ENCODE measurements around the gene COL28A1.
"Not testable (repeated sequence)": the region's sequence is repeated elsewhere in the genome, so short reads cannot be mapped to it uniquely, and the experiment has no call there.

Gene COL28A1

DNA sequence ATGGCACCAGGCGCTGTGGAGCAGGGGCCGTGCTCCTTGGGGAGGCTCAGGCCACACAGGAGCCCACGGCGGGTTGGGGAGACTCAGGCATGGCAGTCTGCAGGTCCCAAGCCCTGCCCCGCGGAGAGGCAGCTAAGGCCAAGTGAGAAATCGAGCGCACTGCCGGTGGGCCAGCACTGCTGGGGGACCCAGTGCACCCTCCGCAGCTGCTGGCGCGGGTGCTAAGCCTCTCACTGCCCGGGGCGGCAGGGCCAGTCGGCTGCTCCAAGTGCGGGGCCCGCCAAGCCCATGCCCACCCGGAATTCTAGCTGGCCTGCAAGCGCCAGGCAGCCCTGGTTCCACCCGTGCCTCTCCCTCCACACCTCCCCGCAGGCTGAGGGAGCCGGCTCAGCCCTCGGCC, 57.1 kb downstream of the COL28A1 start:
- Mint-ChIP-seq H3K27me3 (no peaks in the 10 kb centered on the region), H3K36me3 (no peaks in the 10 kb centered on the region), H3K4me1 (no peaks in the 10 kb centered on the region), H3K9me3 (peaks cover 3% of the 10 kb centered on the region), H3K4me3 (no peak overlapping the region), H3K27ac (no peak overlapping the region)
- ATAC-seq: no peak

DNA sequence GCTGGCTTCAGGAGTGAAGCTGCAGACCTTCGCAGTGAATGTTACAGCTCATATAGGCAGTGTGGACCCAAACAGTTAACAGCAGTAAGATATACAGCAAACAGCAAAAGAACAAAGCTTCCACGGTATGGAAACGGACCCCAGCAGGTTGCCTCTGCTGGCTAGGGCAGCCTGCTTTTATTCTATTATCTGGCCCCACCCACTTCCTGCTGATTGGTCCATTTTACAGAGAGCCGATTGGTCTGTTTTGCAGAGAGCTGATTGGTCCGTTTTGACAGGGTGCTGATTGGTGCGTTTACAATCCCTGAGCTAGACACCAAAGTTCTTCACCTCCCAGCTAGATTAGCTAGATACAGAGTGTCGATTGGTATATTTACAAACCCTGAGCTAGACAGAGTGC, 58.0 kb downstream of the COL28A1 start:
- ATAC-seq, H3K27me3 Mint-ChIP-seq, H3K9me3 Mint-ChIP-seq, H3K4me1 Mint-ChIP-seq, H3K27ac Mint-ChIP-seq, H3K36me3 Mint-ChIP-seq, H3K4me3 Mint-ChIP-seq: not testable (repeated sequence)

DNA sequence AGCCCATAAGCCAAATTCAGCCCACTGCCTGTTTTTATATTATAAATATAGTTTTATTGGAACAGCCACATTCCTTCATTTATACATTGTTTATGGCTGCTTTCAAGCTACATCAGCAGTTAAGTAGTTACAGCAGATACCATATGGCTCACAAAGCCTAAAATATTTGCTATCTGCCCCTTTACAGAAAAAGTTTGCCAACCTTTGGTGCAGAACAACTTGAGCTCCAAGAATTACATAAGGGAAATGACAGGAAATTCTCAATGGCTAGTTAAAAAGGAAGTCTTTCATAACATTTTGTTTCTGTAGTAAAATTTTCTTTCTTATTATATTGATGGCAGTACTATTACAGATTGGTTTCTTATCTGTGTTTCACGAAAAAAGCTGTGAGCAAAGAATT, 59.3 kb downstream of the COL28A1 start:
- Mint-ChIP-seq H3K36me3 (no peaks in the 10 kb centered on the region), H3K4me3 (no peak overlapping the region), H3K4me1 (no peaks in the 10 kb centered on the region), H3K9me3 (peaks cover 3% of the 10 kb centered on the region), H3K27me3 (no peaks in the 10 kb centered on the region), H3K27ac (no peak overlapping the region)
- ATAC-seq: no peak

- Mint-ChIP-seq H3K27me3 (no peaks in the 10 kb centered on the region), H3K27ac (no peak overlapping the region), H3K4me1 (no peaks in the 10 kb centered on the region), H3K4me3 (no peak overlapping the region), H3K36me3 (no peaks in the 10 kb centered on the region), H3K9me3 (peaks cover 3% of the 10 kb centered on the region)
- no peak for ATAC-seq
Observed at GRCh38 chr7:7475601-7476000, 60.1 kb downstream of the COL28A1 start.

GRCh38 chr7:7474436-7474835, 61.2 kb downstream of the COL28A1 start:
- no peak for ATAC-seq
- Mint-ChIP-seq H3K27me3 (no peaks in the 10 kb centered on the region), H3K4me3 (no peak overlapping the region), H3K36me3 (no peaks in the 10 kb centered on the region), H3K27ac (no peak overlapping the region), H3K4me1 (no peaks in the 10 kb centered on the region), H3K9me3 (peaks cover 3% of the 10 kb centered on the region)

DNA sequence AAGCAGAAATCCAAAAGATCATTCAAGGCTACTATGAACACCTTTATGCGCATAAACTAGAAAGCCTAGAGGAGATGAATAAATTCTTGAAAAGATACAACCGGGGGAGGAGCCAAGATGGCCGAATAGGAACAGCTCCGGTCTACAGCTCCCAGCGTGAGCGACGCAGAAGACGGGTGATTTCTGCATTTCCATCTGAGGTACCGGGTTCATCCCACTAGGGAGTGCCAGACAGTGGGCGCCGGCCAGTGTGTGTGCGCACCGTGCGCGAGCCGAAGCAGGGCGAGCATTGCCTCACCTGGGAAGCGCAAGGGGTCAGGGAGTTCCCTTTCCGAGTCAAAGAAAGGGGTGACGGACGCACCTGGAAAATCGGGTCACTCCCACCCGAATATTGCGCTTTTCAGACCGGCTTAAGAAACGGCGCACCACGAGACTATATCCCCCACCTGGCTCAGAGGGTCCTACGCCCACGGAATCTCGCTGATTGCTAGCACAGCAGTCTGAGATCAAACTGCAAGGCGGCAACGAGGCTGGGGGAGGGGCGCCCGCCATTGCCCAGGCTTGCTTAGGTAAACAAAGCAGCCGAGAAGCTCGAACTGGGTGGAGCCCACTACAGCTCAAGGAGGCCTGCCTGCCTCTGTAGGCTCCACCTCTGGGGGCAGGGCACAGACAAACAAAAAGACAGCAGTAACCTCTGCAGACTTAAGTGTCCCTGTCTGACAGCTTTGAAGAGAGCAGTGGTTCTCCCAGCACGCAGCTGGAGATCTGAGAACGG, 70.5 kb downstream of the COL28A1 start:
- not testable (repeated sequence) for ATAC-seq, H3K9me3 Mint-ChIP-seq, H3K27ac Mint-ChIP-seq, H3K4me1 Mint-ChIP-seq, H3K36me3 Mint-ChIP-seq, H3K4me3 Mint-ChIP-seq, H3K27me3 Mint-ChIP-seq

- no peak overlapping the region for H3K4me3 Mint-ChIP-seq
- H3K9me3 Mint-ChIP-seq: peaks cover 3% of the 10 kb centered on the region
- ATAC-seq: no peak
- H3K27me3 Mint-ChIP-seq: no peaks in the 10 kb centered on the region
- H3K36me3 Mint-ChIP-seq: peaks cover 6% of the 10 kb centered on the region
- no peak overlapping the region for H3K27ac Mint-ChIP-seq
- H3K4me1 Mint-ChIP-seq: no peaks in the 10 kb centered on the region
Observed at GRCh38 chr7:7454000-7454399, 81.7 kb downstream of the COL28A1 start.

GRCh38 chr7:7452652-7453051, 83.0 kb downstream of the COL28A1 start:
- peaks cover 9% of the 10 kb centered on the region for H3K9me3 Mint-ChIP-seq
- H3K4me1 Mint-ChIP-seq: no peaks in the 10 kb centered on the region
- H3K36me3 Mint-ChIP-seq: peaks cover 6% of the 10 kb centered on the region
- no peak overlapping the region for H3K27ac Mint-ChIP-seq
- ATAC-seq: no peak
- no peak overlapping the region for H3K4me3 Mint-ChIP-seq
- no peaks in the 10 kb centered on the region for H3K27me3 Mint-ChIP-seq

DNA sequence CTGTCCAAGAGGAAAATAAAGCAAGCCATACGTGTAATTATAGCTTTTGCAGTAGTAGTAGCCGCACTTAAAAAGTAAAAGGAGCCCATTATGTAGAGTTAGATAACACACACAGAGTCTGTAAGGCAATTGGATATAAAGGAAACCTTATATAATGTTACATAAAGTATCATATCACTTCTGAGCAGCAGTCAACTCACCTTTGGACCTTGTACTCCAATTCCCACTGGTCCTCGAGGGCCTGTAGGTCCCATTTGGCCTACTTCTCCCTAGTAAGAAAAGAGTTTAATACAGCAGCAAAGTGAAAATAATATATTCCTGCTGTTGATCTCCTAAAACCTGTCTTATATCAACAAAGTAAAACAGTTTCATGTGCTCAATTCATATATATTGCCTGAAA, 83.6 kb downstream of the COL28A1 start:
- Mint-ChIP-seq H3K36me3 (peaks cover 6% of the 10 kb centered on the region), H3K4me1 (no peaks in the 10 kb centered on the region), H3K9me3 (peaks cover 9% of the 10 kb centered on the region), H3K4me3 (no peak overlapping the region), H3K27me3 (no peaks in the 10 kb centered on the region), H3K27ac (no peak overlapping the region)
- no peak for ATAC-seq

DNA sequence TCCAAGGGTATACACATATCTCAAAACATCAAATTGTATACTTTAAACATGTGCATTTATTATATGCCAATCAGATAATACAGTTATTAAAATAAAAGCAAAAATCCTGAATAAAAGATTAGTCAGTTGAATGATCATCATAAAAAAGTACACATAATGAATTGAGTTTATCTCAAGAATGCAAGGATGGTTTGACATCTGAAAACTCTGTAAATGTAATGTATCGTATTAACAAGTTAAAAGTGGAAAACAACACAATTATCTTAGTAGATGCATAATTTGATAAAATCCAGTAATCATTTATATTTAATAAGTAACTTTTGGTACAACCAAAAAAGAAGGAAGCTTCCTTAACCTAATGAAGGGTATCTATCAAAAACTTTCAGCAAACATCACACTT, 86.6 kb downstream of the COL28A1 start:
- Mint-ChIP-seq H3K9me3 (peaks cover 20% of the 10 kb centered on the region), H3K36me3 (peaks cover 6% of the 10 kb centered on the region), H3K27ac (no peak overlapping the region), H3K27me3 (no peaks in the 10 kb centered on the region), H3K4me3 (no peak overlapping the region), H3K4me1 (no peaks in the 10 kb centered on the region)
- no peak for ATAC-seq

DNA sequence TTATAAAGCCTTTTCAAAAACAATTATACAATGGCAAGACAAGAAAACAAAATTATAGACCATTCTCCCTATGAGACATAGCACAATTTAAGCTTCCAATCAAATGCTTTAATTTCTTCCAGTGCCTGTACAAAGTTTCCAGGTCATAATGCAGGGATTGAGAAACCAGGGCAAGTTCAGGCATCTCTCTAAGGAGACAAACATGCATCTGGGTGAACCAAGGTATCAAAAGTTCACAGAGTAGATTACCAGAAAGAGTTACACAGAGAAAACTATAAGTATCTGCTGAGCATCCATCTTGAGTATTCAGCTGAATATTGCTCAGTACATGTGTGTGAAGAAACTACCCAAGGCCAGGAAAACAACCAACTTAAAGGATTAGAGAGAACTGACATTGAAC, 89.1 kb downstream of the COL28A1 start:
- Mint-ChIP-seq H3K27ac (no peak overlapping the region), H3K36me3 (peaks cover 6% of the 10 kb centered on the region), H3K27me3 (no peaks in the 10 kb centered on the region), H3K4me1 (no peaks in the 10 kb centered on the region), H3K9me3 (peaks cover 20% of the 10 kb centered on the region), H3K4me3 (no peak overlapping the region)
- no peak for ATAC-seq

- peaks cover 17% of the 10 kb centered on the region for H3K9me3 Mint-ChIP-seq
- no peak overlapping the region for H3K27ac Mint-ChIP-seq
- ATAC-seq: no peak
- H3K36me3 Mint-ChIP-seq: no peaks in the 10 kb centered on the region
- H3K27me3 Mint-ChIP-seq: no peaks in the 10 kb centered on the region
- H3K4me1 Mint-ChIP-seq: no peaks in the 10 kb centered on the region
- H3K4me3 Mint-ChIP-seq: no peak overlapping the region
Observed at GRCh38 chr7:7443806-7444350, 91.8 kb downstream of the COL28A1 start.

DNA sequence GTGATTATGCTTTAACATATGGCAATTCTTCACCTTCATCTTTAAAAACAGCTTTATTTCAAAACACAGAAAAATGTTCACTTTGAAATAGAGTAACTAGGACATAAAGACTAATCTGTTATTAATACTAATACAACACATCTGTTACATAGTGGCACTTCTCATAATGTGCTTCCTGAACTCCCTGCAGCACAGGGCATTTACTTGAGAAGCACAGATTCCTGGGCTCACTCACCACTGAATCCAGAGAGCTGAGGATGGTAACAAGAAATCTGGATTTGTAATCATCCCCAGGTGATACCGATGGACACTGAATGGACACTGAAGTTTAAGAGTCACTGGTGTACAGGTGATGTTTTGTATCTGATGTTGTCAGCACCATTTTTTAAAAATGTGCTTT, 96.1 kb downstream of the COL28A1 start:
- H3K36me3 Mint-ChIP-seq: no peaks in the 10 kb centered on the region
- H3K27me3 Mint-ChIP-seq: peaks cover 7% of the 10 kb centered on the region
- H3K27ac Mint-ChIP-seq: no peak overlapping the region
- no peaks in the 10 kb centered on the region for H3K9me3 Mint-ChIP-seq
- ATAC-seq: no peak
- no peak overlapping the region for H3K4me3 Mint-ChIP-seq
- H3K4me1 Mint-ChIP-seq: no peaks in the 10 kb centered on the region

DNA sequence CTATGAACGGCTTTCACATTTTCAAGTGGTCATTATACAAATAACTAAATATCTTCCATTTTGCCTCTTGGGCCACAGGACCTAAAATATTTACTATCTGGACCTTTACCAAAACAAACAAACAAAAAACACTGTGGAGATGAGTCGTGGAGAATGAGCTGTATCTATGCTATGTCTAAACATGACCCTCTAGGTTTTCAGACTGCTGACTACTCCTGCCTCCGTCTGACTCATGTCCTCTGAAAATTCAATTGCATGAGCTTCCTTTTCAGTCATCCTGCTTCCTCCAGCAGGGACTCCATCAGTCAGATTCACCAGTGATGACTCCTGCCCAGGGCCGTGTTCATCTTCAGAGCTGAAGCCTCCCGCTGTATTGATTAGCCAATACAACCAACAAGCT, 96.8 kb downstream of the COL28A1 start:
- ATAC-seq: no peak
- H3K9me3 Mint-ChIP-seq: no peaks in the 10 kb centered on the region

GRCh38 chr7:7435978-7436377, 99.7 kb downstream of the COL28A1 start:
- H3K27me3 Mint-ChIP-seq: peaks cover 16% of the 10 kb centered on the region
- ATAC-seq: no peak

More for the DNA sequence above, 96.8 kb downstream of the COL28A1 start:
- Mint-ChIP-seq H3K36me3 (no peaks in the 10 kb centered on the region), H3K4me3 (no peak overlapping the region), H3K27me3 (peaks cover 9% of the 10 kb centered on the region), H3K27ac (no peak overlapping the region), H3K4me1 (no peaks in the 10 kb centered on the region)

GRCh38 chr7:7434329-7434728, 101.3 kb downstream of the COL28A1 start:
- no peak overlapping the region for H3K4me3 Mint-ChIP-seq
- no peak overlapping the region for H3K27ac Mint-ChIP-seq
- peaks cover 23% of the 10 kb centered on the region for H3K27me3 Mint-ChIP-seq
- no peak for ATAC-seq
- no peaks in the 10 kb centered on the region for H3K36me3 Mint-ChIP-seq
- no peaks in the 10 kb centered on the region for H3K4me1 Mint-ChIP-seq
- H3K9me3 Mint-ChIP-seq: no peaks in the 10 kb centered on the region

More at GRCh38 chr7:7435978-7436377, 99.7 kb downstream of the COL28A1 start:
- Mint-ChIP-seq H3K9me3 (no peaks in the 10 kb centered on the region), H3K4me3 (no peak overlapping the region), H3K36me3 (no peaks in the 10 kb centered on the region), H3K4me1 (no peaks in the 10 kb centered on the region), H3K27ac (no peak overlapping the region)
